Ovary (tissue), 3 donors: ENCODE measurements around the gene KIF2A.

Experiments used
- EP300 ChIP-seq: sonication (generic); formaldehyde crosslinking; IDR thresholded peaks from one replicate; pipeline ENCODE4 v1.6.1; 2017; ENCODE audit warnings: antibody characterized with exemption
- TF ChIP-seq, protein P1 (sequence below), 3 donors: fragments of 450-650 bp in 2 of 3; fragments of 200-600 bp in 1 of 3; IDR thresholded peaks; one replicate each; pipeline versions ENCODE4 v1.5.1 to v1.8.0; 2016 to 2022; ENCODE audit warnings: antibody characterized with exemption in 3 of 3, mild to moderate bottlenecking in 1 of 3
- donor health status: DM: no; HTN: no; CAD: no.

- TF ChIP-seq EP300, result no peak
- TF ChIP-seq, protein P1, sequence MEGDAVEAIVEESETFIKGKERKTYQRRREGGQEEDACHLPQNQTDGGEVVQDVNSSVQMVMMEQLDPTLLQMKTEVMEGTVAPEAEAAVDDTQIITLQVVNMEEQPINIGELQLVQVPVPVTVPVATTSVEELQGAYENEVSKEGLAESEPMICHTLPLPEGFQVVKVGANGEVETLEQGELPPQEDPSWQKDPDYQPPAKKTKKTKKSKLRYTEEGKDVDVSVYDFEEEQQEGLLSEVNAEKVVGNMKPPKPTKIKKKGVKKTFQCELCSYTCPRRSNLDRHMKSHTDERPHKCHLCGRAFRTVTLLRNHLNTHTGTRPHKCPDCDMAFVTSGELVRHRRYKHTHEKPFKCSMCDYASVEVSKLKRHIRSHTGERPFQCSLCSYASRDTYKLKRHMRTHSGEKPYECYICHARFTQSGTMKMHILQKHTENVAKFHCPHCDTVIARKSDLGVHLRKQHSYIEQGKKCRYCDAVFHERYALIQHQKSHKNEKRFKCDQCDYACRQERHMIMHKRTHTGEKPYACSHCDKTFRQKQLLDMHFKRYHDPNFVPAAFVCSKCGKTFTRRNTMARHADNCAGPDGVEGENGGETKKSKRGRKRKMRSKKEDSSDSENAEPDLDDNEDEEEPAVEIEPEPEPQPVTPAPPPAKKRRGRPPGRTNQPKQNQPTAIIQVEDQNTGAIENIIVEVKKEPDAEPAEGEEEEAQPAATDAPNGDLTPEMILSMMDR (IDR thresholded peaks at IDR 0.05), result no peak
Measured at GRCh38 chr5:62362701-62363100, 56.7 kb downstream of the KIF2A start.
